ENCODE measurements around the gene PKD2.
"Not testable (repeated sequence)": the region's sequence is repeated elsewhere in the genome, so short reads cannot be mapped to it uniquely, and the experiment has no call there.

PKD2 gene

GRCh38 chr4:88064410-88064809 is 57.0 kb downstream of the PKD2 start:
- no peak for DNase-seq (ENCODE audit: low read depth, low spot score)

GRCh38 chr4:88070031-88070430 is 62.6 kb downstream of the PKD2 start:
- no peak for DNase-seq (ENCODE audit: low read depth, low spot score)

- no peak for DNase-seq (ENCODE audit: low read depth, low spot score)
Observed at GRCh38 chr4:88075336-88075735, 67.9 kb downstream of the PKD2 start.

- DNase-seq (ENCODE audit: low read depth, low spot score), result no peak
Observed at GRCh38 chr4:88077911-88078524, 70.6 kb downstream of the PKD2 start.

- DNase-seq (ENCODE audit: low read depth, low spot score), result no peak
Observed at GRCh38 chr4:88078579-88078978, 71.1 kb downstream of the PKD2 start.

- DNase-seq (ENCODE audit: low read depth, low spot score), result no peak
Observed at GRCh38 chr4:88080626-88081025, 73.2 kb downstream of the PKD2 start.

GRCh38 chr4:88087004-88087403 is 79.6 kb downstream of the PKD2 start:
- no peak for DNase-seq (ENCODE audit: low read depth, low spot score)

- DNase-seq (ENCODE audit: low read depth, low spot score), result no peak
Observed at GRCh38 chr4:88090898-88091297, 83.5 kb downstream of the PKD2 start.

- DNase-seq (ENCODE audit: low read depth, low spot score), result no peak
Observed at GRCh38 chr4:88091378-88091777, 83.9 kb downstream of the PKD2 start.

GRCh38 chr4:88093874-88094273 is 86.4 kb downstream of the PKD2 start:
- no peak for DNase-seq (ENCODE audit: low read depth, low spot score)

GRCh38 chr4:88097301-88097700 is 89.9 kb downstream of the PKD2 start:
- no peak for DNase-seq (ENCODE audit: low read depth, low spot score)

- no peak for DNase-seq (ENCODE audit: low read depth, low spot score)
Observed at GRCh38 chr4:88097781-88098180, 90.3 kb downstream of the PKD2 start.

GRCh38 chr4:88098993-88099752 is 91.7 kb downstream of the PKD2 start:
- DNase-seq (ENCODE audit: low read depth, low spot score), result no peak

GRCh38 chr4:88101165-88101564 is 93.7 kb downstream of the PKD2 start:
- DNase-seq (ENCODE audit: low read depth, low spot score), result no peak

GRCh38 chr4:88102026-88102425 is 94.6 kb downstream of the PKD2 start:
- no peak for DNase-seq (ENCODE audit: low read depth, low spot score)

- DNase-seq (ENCODE audit: low read depth, low spot score), result peak; percentile 33
Observed at GRCh38 chr4:88104902-88105610, 97.6 kb downstream of the PKD2 start.

- no peak for DNase-seq (ENCODE audit: low read depth, low spot score)
Observed at GRCh38 chr4:88106205-88106604, 98.8 kb downstream of the PKD2 start.

- DNase-seq (ENCODE audit: low read depth, low spot score), result no peak
Observed at GRCh38 chr4:88107406-88108107, 100.1 kb downstream of the PKD2 start.

- not testable (repeated sequence) for DNase-seq (ENCODE audit: low read depth, low spot score)
Observed at GRCh38 chr4:88108108-88108465, 100.7 kb downstream of the PKD2 start.

- DNase-seq (ENCODE audit: low read depth, low spot score), result no peak
Observed at GRCh38 chr4:88108747-88109122, 101.3 kb downstream of the PKD2 start.

- DNase-seq (ENCODE audit: low read depth, low spot score), result no peak
Observed at GRCh38 chr4:88109123-88109881, 101.9 kb downstream of the PKD2 start.

- no peak for DNase-seq (ENCODE audit: low read depth, low spot score)
Observed at GRCh38 chr4:88110826-88111225, 103.4 kb downstream of the PKD2 start.

All from brain pericyte (primary cell).